Right ventricle myocardium superior (tissue), 1 donor: Measurements from ENCODE around the gene FAIM2. TPM values are rescaled to one million over a fixed set of nuclear protein-coding genes. Genes with fewer than 3 reads are reported as not detected.
A peak's percentile ranks its signal among the peaks of the same experiment; 100 is the strongest.

Experiments used
- ATAC-seq: fragments of 200-7000 bp; cut with Tn5 transposase; one replicate; pipeline ENCODE4 v1.9.1; 2020; ENCODE audit warnings: mild to moderate bottlenecking; ENCODE audit not compliant: poor library complexity
- DNase-seq: peaks from one replicate; pipeline ENCODE4 v3.0.0-alpha.2; 2020
- intact Hi-C: fragments of 100-400 bp; cut with DNase I; formaldehyde crosslinking; loops from one replicate; pipeline ENCODE4 v1.11.2; 2022
- total RNA-seq: library from RNA; stranded (reverse); fragmentation: NEBNext Ultra II Directional; extraction: Animal tissue kit (Norgen Biotek cat#: 25700); gene quantifications from one replicate; pipeline ENCODE4 v1.2.1, GENCODE V29; 2021
- donor health status: DM: no; HTN: yes; CAD: no; lungs with severe emphysema.

The FAIM2 gene
- total RNA-seq, 1 donor from 2014 or later: 10.6 TPM

DNA sequence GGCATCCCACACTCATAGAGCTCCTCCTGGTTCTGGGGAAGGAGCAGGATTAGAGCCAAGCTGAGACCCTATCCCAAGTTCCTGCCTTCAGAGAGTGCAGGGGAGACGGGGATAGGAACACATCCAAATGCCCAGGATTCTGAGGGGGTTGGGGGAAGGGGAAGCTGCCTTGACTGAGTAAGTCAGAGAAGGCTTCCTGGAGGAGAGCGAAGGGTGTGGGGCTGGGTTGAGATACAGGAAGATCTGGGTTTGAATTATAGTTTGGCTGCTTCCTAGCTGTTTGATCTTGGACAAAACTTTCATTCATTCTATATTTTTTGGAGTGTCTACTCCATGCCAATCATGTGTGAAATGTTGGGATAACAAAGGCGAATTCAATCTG lies 38.8 kb upstream of the FAIM2 start:
- intact Hi-C loops: loop anchor here (10.0 kb wide), 1 partner anchor 78 kb away; no protein-coding TSS in a partner anchor
- ATAC-seq: no peak
- no peak for DNase-seq

DNA sequence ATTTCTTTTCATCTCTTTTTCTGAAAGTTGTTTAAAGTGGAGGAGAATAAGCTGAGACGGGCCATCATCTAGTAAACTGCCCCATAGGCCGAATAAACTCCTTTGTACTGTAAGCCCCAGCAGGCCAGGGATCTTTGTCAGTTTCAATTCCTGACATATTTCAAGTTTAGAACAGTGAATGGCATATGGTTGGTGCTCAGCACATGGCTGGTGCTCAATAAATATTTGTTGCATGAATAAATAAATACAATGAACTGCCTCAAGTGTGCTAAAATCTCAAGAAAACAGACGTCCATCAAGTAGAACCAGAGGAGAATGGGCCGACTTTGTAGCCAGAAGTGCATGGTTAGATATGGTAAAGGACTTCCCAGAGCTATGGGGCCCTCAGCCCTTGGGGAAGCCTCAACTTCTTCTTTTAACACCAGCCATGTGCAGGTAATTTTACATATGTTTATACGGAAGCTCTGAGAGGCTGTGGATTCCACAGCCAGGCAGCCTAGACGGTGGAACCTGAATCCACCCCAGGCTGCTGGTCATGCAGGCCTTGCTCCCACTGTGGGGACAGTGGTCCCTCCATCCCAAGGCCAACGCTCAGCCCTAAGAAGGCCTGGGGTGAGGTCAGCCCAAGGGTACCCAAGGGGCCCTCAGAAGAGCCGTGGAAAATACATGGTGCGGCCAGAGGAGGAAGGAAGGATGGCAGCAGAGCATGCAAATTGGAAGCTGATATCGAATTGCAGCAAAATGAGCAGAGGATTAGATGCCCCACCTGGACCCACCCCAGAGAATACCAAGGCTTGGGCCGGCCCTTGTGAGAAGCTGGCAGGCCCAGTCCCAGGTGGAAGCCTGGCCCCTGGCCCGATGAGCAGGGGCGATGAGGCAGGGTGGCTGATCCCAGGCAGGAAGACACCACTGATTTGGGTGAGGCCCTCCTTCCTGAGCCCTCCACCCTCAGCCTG lies 38.1 kb upstream of the FAIM2 start:
- DNase-seq (no peak), ATAC-seq (no peak)
- intact Hi-C loops: loop anchor here (10.0 kb wide), 1 partner anchor 77 kb away; no protein-coding TSS in a partner anchor

- no peak for DNase-seq
- intact Hi-C loops: loop anchor here (10.0 kb wide), 1 partner anchor 75 kb away; no protein-coding TSS in a partner anchor
- ATAC-seq: no peak
Observed at GRCh38 chr12:49939707-49940106, 36.0 kb upstream of the FAIM2 start.

DNA sequence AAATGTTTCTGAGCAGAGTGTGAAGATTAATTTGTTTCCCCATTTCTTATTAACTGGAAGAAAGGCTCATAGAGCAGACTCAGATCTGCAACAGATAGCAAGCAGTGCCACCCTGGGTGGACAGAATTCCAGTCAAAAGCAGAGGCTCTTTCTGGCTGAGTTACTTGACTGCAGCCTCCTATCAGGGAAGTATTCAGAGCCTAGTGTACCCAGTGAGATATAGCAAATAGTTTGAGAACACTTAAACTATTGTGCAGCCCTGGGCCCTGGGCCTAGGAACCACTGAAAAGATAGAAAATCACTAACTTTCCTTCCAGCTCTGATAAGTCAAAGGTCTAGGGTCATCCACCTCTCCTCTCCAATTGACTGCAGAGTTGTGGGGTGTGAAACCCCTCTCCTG lies 35.6 kb upstream of the FAIM2 start:
- ATAC-seq (peak; percentile 25), DNase-seq (no peak)
- intact Hi-C loops: no loop called here

DNA sequence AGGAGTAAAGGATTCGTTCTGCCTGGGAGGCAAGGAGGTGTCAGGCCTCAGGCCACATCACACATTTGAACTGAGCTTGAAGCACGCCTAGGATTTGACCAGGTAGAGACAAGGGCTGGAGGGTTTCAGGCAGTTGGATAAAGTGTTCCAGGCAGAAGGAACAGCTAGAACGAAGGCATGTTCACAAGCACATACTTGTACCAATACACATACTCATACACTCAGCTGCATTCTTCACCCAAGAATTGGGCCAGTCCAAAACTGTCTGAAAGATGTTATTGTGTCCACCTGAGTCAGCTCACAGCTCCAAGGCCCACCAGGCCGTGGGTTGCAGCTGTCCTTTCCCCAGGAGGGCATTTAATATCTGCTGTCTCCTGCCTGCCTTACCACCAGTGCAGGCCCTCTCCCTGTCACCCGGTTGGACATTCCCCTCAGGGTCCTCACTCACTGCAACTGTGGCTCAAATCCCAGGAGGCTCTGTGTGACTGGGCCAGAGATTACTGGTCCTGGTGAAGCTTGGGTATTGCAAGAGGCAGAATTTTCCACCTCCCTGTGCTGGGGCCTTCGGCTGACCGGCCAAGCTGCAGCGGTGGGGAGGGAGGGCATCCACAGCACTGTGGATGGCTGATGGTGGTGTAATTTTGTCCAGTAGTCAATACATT lies 34.1 kb upstream of the FAIM2 start:
- DNase-seq (no peak), ATAC-seq (no peak)
- intact Hi-C loops: no loop called here

DNA sequence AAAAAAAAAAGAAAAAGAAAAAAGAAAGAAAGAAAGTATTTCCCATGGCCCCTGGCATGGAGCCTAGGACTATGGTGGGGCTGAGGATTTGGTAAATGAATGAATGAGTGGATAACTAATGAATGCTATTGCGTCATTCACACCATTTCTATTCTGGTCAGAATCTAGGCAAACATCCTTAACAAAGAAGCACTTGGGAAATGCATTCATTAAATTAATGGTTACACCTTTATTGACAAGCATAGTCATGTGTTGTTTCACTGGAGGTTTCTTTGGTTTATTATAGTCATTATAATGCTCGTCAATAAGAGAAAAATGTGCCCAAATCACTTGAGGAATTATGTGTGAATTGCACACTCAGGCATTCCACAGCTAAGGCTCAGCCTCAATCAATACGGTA lies 33.2 kb upstream of the FAIM2 start:
- ATAC-seq (no peak), DNase-seq (no peak)
- intact Hi-C loops: no loop called here

DNA sequence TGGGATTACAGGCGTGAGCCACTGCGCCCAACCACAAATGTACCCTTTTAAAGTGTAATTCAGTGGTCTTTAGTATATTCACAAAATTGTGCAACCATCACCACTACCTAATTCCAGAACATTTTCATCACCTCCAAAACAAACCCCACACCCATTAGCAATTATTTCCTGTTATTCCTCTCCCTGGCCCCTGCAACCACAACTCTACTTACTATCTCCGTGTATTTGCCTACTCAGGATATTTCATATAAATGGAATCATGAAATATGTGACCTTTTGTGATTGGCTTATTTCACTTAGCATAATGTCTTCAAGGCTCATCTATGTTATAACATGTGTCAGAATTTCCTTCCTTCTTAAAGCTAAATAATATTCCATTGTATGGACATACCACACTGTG lies 30.8 kb upstream of the FAIM2 start:
- intact Hi-C loops: no loop called here
- ATAC-seq: no peak
- no peak for DNase-seq

DNA sequence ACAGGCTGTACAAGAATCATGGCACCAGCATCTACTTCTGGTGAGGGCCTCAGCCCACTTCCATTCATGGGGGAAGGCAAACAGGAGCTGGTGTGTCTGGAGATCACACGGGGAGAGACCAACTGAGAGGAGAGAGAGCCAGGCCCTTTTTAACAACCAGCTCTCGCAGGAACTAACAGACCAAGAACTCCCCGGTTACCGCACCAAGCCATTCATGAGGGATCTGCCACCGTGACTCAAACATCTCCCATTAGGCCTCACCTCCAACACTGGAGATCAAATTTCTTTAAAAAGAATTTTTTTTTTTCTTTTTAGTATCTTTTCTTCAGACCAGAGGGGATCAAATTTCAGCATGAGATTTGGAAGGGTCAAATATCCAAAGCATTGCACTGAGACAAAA lies 30.1 kb upstream of the FAIM2 start:
- no peak for DNase-seq
- intact Hi-C loops: no loop called here
- no peak for ATAC-seq

GRCh38 chr12:49932533-49933130 lies 28.9 kb upstream of the FAIM2 start:
- no peak for ATAC-seq
- DNase-seq: no peak
- intact Hi-C loops: no loop called here

DNA sequence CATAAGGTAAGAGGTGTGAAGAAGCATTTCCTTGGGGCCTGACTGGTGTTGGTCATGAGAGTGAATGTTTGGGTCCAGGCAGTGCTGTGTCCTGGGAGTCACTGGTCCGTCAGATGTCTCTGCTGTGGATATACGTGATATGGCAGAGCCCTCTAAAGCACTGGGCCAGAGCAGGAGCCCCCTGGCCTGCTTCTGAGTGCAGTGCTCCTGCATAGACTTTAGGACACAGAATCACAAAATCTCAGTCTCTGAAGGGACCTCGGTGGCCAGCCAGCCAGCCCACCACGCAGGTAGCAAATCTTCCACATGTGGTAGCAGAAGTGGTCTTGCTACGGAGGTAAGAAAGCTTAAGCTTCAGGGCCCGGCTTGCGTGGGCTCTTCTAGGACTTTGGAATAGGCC lies 28.3 kb upstream of the FAIM2 start:
- DNase-seq (no peak), ATAC-seq (no peak)
- intact Hi-C loops: no loop called here

- ATAC-seq (peak; percentile 43), DNase-seq (no peak)
- intact Hi-C loops: no loop called here
Observed at GRCh38 chr12:49930515-49931288, 27.0 kb upstream of the FAIM2 start.

DNA sequence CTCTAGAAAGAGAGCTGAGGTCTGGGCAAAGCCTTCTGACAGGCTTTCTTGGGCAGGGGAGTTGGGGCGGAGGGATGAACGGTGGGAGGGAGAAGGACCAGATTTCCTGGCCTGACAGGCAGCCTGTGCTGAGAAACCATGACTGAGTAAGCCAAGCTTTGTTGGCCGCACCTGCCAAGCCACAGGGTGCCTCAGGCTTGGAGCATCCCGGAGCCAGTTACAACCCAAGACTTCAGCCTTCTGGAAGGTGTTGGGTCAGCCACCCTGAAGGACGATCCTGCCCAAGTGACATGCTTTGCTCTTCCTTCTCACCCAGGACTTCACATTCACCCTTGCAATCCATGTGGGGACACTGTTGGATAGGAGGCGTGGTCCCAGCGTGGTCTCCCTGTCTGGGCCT lies 25.9 kb upstream of the FAIM2 start:
- DNase-seq: no peak
- ATAC-seq: no peak
- intact Hi-C loops: no loop called here

DNA sequence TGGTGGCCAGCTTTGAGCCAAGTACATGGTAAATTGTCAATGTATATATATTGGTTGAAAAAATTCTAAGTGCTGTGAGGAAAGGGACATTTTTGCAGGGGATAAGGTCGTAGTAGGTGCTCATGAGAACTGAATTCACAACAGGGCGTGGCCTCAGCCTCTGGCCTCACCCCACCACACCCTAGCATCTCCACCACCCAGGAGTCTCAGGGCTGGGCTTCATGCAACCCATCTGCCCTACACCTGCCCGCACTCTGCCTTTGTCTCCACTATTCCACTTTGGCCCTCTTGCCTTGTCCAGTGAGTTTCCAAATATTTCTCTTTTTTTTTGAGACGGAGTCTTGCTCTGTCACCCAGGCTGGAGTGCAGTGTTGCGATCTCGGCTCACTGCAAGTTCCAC lies 24.8 kb upstream of the FAIM2 start:
- intact Hi-C loops: no loop called here
- DNase-seq (no peak), ATAC-seq (no peak)

DNA sequence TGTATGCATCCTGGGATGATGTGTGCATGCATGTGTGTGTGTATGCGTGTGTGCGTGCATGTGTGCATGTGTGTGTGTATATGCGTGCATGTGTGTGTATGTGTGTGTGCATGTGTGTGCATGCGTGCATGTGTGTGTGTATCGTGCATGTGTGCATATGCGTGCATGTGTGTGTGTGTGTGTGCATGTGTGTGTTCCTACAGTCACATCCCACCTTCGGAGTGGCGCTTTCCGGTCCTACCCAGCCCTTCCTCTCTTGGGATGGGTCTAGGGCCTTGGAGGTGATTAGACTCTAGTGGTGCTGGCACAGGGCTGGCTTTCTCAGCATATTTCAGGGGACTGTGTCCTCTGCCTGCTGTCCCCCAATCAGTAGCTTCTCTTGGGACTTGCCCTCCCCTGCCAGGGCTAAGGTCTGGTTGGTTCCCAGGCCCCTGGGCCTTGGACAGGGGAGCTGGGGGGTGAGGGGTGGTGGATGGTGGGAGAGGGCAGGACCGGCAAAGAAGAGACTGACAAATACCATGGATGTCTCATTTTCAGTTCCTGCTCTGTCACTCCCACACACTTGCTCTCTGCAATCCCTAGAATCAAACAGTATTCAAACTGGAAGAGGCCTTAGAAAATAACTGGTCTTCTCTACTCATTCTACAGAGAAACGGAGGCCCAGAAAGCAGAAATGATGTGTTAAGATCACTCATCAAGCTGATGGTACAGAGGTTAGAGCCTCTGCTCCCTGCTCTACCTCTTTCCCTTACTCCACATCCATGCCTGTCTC lies 21.9 kb upstream of the FAIM2 start:
- intact Hi-C loops: no loop called here
- ATAC-seq: no peak
- no peak for DNase-seq

- no peak for DNase-seq
- ATAC-seq: no peak
- intact Hi-C loops: no loop called here
Observed at GRCh38 chr12:49924628-49925246, 21.0 kb upstream of the FAIM2 start.

DNA sequence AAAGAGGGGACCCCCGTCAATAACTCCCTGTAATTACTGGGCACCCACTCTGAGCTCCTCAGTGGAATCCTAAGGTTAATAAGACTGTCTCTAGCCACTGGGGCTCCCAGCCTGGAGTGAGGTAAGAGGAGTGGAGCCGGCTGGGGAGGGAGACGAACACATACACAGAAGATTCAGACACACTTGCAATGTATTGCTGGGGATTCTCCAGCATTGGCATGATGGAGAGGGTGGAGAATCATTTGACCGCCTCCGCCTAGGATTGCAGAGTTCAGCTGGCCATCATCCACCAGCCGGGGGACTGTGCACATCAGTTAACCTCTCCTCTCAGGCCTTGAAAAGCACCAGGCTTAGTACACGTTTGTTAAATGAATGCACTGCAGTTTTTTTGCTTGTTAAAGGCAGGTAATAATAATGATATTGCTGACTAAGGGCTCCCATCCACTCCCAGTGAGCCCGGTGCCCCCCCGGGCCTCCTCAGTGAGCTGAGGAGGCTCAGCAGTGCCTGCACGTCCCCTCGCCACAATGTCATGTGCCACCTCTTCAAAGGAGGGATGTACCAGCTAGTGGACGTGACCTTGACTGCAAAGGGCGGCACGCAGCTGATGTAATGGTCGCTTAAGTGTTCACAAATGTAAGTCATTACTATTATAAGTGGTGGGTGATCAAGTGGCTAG lies 20.3 kb upstream of the FAIM2 start:
- ATAC-seq: peak; percentile 41
- DNase-seq: peak; percentile 61
- intact Hi-C loops: no loop called here

DNA sequence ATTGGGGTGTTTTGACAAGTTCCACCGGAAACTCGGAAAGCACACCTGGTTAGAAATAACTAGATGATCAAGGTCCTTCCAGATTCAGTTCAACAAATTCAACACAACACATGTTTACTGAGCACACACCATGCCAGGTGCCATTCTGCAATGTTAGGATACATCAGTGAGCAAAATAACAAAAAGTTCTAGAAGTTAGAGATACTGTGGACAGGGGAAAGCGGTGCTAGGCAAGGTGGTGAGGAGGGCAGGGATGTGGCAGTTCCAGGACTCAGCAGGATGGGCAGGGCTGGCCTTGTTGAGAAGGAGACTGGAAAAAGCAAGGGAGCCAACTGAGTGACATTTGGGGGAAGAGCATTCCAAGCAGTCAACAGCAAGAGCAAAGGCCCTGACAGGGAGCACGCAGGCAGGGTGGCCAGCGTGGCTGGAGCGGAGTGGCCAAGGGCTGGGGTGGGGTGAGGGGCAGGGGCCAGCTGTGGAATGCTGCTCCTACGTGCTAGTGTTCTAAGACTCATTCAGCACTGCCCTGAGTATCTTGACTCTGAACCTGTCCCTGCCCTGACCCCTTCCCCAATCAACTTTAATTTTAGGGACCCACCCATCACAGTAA lies 19.4 kb upstream of the FAIM2 start:
- intact Hi-C loops: no loop called here
- ATAC-seq: peak; percentile 61
- DNase-seq: peak; percentile 63
